ENCODE measurements around the gene LMAN2.
"Not testable (repeated sequence)": the region's sequence is repeated elsewhere in the genome, so short reads cannot be mapped to it uniquely, and the experiment has no call there.

The LMAN2 gene

GRCh38 chr5:177344891-177345290 is 6.6 kb downstream of the LMAN2 start:
- no peak for DNase-seq

- DNase-seq: no peak
Measured at GRCh38 chr5:177343777-177344176, 7.7 kb downstream of the LMAN2 start.

- not testable (repeated sequence) for DNase-seq
Measured at GRCh38 chr5:177343000-177343399, 8.5 kb downstream of the LMAN2 start.

- DNase-seq: no peak
Measured at GRCh38 chr5:177339107-177339638, 12.3 kb downstream of the LMAN2 start.

GRCh38 chr5:177338251-177339106 is 13.0 kb downstream of the LMAN2 start:
- DNase-seq: no peak

- no peak for DNase-seq
Measured at GRCh38 chr5:177336603-177337494, 14.6 kb downstream of the LMAN2 start.

GRCh38 chr5:177336112-177336511 is 15.4 kb downstream of the LMAN2 start:
- no peak for DNase-seq

GRCh38 chr5:177335701-177336065 is 15.8 kb downstream of the LMAN2 start:
- no peak for DNase-seq

GRCh38 chr5:177334781-177335700 is 16.4 kb downstream of the LMAN2 start:
- no peak for DNase-seq

GRCh38 chr5:177334155-177334551 is 17.3 kb downstream of the LMAN2 start:
- no peak for DNase-seq

GRCh38 chr5:177333420-177334154 is 17.9 kb downstream of the LMAN2 start:
- DNase-seq: no peak

GRCh38 chr5:177332896-177333260 is 18.6 kb downstream of the LMAN2 start:
- DNase-seq: no peak

- DNase-seq: no peak
Measured at GRCh38 chr5:177332031-177332895, 19.2 kb downstream of the LMAN2 start.

- DNase-seq: no peak
Measured at GRCh38 chr5:177330991-177331842, 20.3 kb downstream of the LMAN2 start.

GRCh38 chr5:177329883-177330282 is 21.6 kb downstream of the LMAN2 start:
- no peak for DNase-seq

GRCh38 chr5:177328545-177329231 is 22.8 kb downstream of the LMAN2 start:
- no peak for DNase-seq

GRCh38 chr5:177327539-177328522 is 23.6 kb downstream of the LMAN2 start:
- DNase-seq: no peak

- DNase-seq: no peak
Measured at GRCh38 chr5:177325868-177326381, 25.5 kb downstream of the LMAN2 start.
